Measurements from ENCODE around the gene NDUFV3. TPM values are rescaled to one million over a fixed set of nuclear protein-coding genes. Genes with fewer than 3 reads are reported as not detected.
"Not testable (repeated sequence)": the region's sequence is repeated elsewhere in the genome, so short reads cannot be mapped to it uniquely, and the experiment has no call there.

NDUFV3 gene
- total RNA-seq, 1 experiment from 2014 or later: 10.7 TPM

DNA sequence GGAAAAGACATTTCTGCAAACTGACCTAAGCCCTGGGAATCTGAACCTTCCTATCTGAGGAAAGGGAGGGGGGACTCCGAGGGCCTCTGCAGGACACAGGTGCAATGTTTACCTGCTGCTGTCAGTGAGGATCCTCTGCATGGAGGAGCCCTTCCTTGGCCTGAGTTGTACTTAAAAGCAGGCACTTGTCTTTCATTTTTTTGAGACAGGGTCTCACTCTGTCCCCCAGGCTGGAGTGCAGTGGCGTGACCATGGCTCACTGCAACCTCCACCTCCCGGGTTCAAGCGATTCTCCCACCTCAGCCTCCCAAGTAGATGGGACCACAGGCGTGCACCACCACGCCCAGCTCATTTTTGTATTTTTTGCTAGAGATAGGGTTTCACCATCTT, 45.5 kb downstream of the NDUFV3 start:
- H3K9ac ChIP-seq (ENCODE audit: low read length); H3K27ac ChIP-seq (ENCODE audit: low read length); H2AFZ ChIP-seq (ENCODE audit: low read length); H3K4me2 ChIP-seq (ENCODE audit: low read depth, low read length, poor library complexity, severe bottlenecking); H3K79me2 ChIP-seq (ENCODE audit: low read length); H3K27me3 ChIP-seq (ENCODE audit: low read length); H3K4me1 ChIP-seq (ENCODE audit: low read length); H3K4me3 ChIP-seq (ENCODE audit: low read length); DNase-seq; H4K20me1 ChIP-seq (ENCODE audit: insufficient read depth, low read depth, low read length); H3K9me3 ChIP-seq (ENCODE audit: low read length); H3K36me3 ChIP-seq (ENCODE audit: insufficient read depth, low read length); H3K9me2 ChIP-seq (replicated peaks; ENCODE audit: insufficient read depth, low read length): not testable (repeated sequence)

DNA sequence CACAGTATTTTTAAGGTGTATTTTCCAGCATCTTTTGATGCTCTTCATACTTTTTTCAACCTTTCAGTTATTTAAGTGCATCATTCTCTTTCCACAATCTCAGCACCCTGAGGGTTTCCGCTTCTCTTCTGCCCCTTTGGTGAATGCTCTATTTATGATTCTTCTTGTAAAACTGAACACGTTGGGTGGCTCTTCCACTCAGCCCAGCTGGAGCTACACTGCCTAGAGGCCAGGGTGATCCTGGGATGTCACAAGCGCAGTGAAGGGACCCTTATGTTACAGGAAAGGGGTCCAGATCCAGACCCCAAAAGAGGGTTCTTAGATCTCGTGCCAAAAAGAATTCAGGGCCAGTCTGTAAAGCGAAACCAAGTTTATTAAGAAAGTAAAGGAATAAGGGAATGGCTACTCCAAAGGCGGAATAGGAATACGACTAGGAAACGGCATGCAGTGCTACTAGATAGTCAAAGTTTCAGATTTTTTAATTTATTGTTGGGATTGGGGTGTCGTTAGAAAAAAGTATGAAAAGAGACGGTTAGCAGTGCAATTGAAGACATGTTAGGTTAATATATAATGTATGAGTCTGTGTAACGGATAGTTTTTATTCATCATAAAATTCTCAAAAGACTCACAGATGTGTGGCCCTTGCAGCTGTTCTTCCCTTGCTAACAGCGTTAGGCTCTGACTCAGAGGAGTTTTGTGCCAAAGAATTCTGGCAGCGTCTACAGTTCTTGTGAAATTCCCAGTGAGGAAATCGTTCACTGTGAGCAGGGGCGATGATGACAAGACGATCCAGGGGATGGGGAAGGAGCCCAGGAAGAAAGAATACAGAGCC, 46.7 kb downstream of the NDUFV3 start:
- no peak overlapping the region for H3K4me2 ChIP-seq (ENCODE audit: low read depth, low read length, poor library complexity, severe bottlenecking)
- H3K4me1 ChIP-seq (ENCODE audit: low read length): peaks cover 8% of the 10 kb centered on the region
- H3K9me3 ChIP-seq (ENCODE audit: low read length): no peaks in the 10 kb centered on the region
- no peak overlapping the region for H3K4me3 ChIP-seq (ENCODE audit: low read length)
- no peak for DNase-seq
- H3K9me2 ChIP-seq (replicated peaks; ENCODE audit: insufficient read depth, low read length): no peaks in the 10 kb centered on the region
- no peaks in the 10 kb centered on the region for H3K36me3 ChIP-seq (ENCODE audit: insufficient read depth, low read length)
- H3K27ac ChIP-seq (ENCODE audit: low read length): no peak overlapping the region
- no peaks in the 10 kb centered on the region for H3K79me2 ChIP-seq (ENCODE audit: low read length)
- no peak overlapping the region for H2AFZ ChIP-seq (ENCODE audit: low read length)
- H3K27me3 ChIP-seq (ENCODE audit: low read length): no peaks in the 10 kb centered on the region
- H3K9ac ChIP-seq (ENCODE audit: low read length): no peak overlapping the region
- H4K20me1 ChIP-seq (ENCODE audit: insufficient read depth, low read depth, low read length): no peaks in the 10 kb centered on the region

GRCh38 chr21:42941696-42942085, 48.6 kb downstream of the NDUFV3 start:
- no peak for DNase-seq
- Histone ChIP-seq H3K4me2 (ENCODE audit: low read depth, low read length, poor library complexity, severe bottlenecking) (no peak overlapping the region), H4K20me1 (ENCODE audit: insufficient read depth, low read depth, low read length) (no peaks in the 10 kb centered on the region), H3K9me2 (replicated peaks; ENCODE audit: insufficient read depth, low read length) (no peaks in the 10 kb centered on the region), H3K36me3 (ENCODE audit: insufficient read depth, low read length) (no peaks in the 10 kb centered on the region), H3K27ac (ENCODE audit: low read length) (no peak overlapping the region), H3K4me1 (ENCODE audit: low read length) (peaks cover 8% of the 10 kb centered on the region), H3K4me3 (ENCODE audit: low read length) (no peak overlapping the region), H2AFZ (ENCODE audit: low read length) (no peak overlapping the region), H3K79me2 (ENCODE audit: low read length) (no peaks in the 10 kb centered on the region), H3K9ac (ENCODE audit: low read length) (no peak overlapping the region), H3K27me3 (ENCODE audit: low read length) (no peaks in the 10 kb centered on the region), H3K9me3 (ENCODE audit: low read length) (no peaks in the 10 kb centered on the region)

- Histone ChIP-seq H3K36me3 (ENCODE audit: insufficient read depth, low read length) (no peaks in the 10 kb centered on the region), H4K20me1 (ENCODE audit: insufficient read depth, low read depth, low read length) (no peaks in the 10 kb centered on the region), H3K27me3 (ENCODE audit: low read length) (no peaks in the 10 kb centered on the region), H3K4me3 (ENCODE audit: low read length) (no peak overlapping the region), H2AFZ (ENCODE audit: low read length) (no peak overlapping the region), H3K9ac (ENCODE audit: low read length) (no peak overlapping the region), H3K27ac (ENCODE audit: low read length) (no peak overlapping the region), H3K4me1 (ENCODE audit: low read length) (peaks cover 2% of the 10 kb centered on the region), H3K9me2 (replicated peaks; ENCODE audit: insufficient read depth, low read length) (no peaks in the 10 kb centered on the region), H3K4me2 (ENCODE audit: low read depth, low read length, poor library complexity, severe bottlenecking) (no peak overlapping the region), H3K79me2 (ENCODE audit: low read length) (no peaks in the 10 kb centered on the region), H3K9me3 (ENCODE audit: low read length) (no peaks in the 10 kb centered on the region)
- no peak for DNase-seq
Observed at GRCh38 chr21:42942244-42942643, 49.1 kb downstream of the NDUFV3 start.

GRCh38 chr21:42949094-42949755, 56.1 kb downstream of the NDUFV3 start:
- not testable (repeated sequence) for H4K20me1 ChIP-seq (ENCODE audit: insufficient read depth, low read depth, low read length); H3K36me3 ChIP-seq (ENCODE audit: insufficient read depth, low read length); H3K9ac ChIP-seq (ENCODE audit: low read length); DNase-seq; H3K4me3 ChIP-seq (ENCODE audit: low read length); H3K27ac ChIP-seq (ENCODE audit: low read length); H3K9me2 ChIP-seq (replicated peaks; ENCODE audit: insufficient read depth, low read length); H3K27me3 ChIP-seq (ENCODE audit: low read length); H3K4me2 ChIP-seq (ENCODE audit: low read depth, low read length, poor library complexity, severe bottlenecking); H3K9me3 ChIP-seq (ENCODE audit: low read length); H2AFZ ChIP-seq (ENCODE audit: low read length); H3K4me1 ChIP-seq (ENCODE audit: low read length); H3K79me2 ChIP-seq (ENCODE audit: low read length)

DNA sequence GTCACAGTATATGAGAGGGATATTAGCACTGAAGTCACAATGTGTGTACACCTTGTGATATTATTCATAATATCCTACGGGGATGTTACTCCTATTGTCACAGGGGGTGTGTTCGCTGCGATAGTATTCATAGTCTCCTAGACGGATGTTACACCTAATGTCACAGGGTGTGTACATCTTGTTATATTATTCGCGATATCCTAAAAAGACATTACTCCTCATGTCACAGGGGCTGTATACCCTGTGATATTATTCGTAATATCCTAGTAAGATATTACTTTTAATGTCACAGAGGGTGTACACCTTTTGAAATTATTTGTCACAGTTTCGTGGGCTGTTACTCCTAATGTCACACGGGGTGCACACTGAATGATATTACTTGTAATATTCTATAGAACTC, 58.1 kb downstream of the NDUFV3 start:
- H4K20me1 ChIP-seq (ENCODE audit: insufficient read depth, low read depth, low read length); H3K9me3 ChIP-seq (ENCODE audit: low read length); DNase-seq; H3K27me3 ChIP-seq (ENCODE audit: low read length); H3K79me2 ChIP-seq (ENCODE audit: low read length); H3K4me3 ChIP-seq (ENCODE audit: low read length); H3K36me3 ChIP-seq (ENCODE audit: insufficient read depth, low read length); H3K27ac ChIP-seq (ENCODE audit: low read length); H3K4me2 ChIP-seq (ENCODE audit: low read depth, low read length, poor library complexity, severe bottlenecking); H3K9me2 ChIP-seq (replicated peaks; ENCODE audit: insufficient read depth, low read length); H2AFZ ChIP-seq (ENCODE audit: low read length); H3K9ac ChIP-seq (ENCODE audit: low read length); H3K4me1 ChIP-seq (ENCODE audit: low read length): not testable (repeated sequence)

GRCh38 chr21:42956824-42957630, 63.9 kb downstream of the NDUFV3 start:
- Histone ChIP-seq H3K4me2 (ENCODE audit: low read depth, low read length, poor library complexity, severe bottlenecking) (no peak overlapping the region), H2AFZ (ENCODE audit: low read length) (no peak overlapping the region)

DNA sequence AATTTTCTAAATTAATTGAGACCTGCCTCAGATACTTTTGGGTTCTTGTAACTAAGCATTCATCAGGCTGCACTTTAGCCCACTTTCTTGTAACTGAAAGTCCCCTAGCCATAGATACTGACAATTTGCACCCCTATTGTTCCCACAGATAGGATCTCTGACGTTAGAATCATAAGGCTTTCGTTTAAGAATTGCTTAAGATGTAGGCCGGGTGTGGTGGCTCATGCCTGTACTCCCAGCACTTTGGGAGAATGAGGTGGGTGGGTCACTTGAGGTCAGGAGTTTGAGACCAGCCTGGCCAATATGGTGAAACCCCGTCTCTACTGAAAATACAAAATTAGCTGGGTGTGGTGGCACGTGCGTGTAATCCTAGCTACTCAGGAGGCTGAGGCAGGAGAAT, 65.0 kb downstream of the NDUFV3 start:
- not testable (repeated sequence) for H3K9me3 ChIP-seq (ENCODE audit: low read length); H3K27ac ChIP-seq (ENCODE audit: low read length); H3K79me2 ChIP-seq (ENCODE audit: low read length); DNase-seq; H3K9ac ChIP-seq (ENCODE audit: low read length); H3K36me3 ChIP-seq (ENCODE audit: insufficient read depth, low read length); H3K4me3 ChIP-seq (ENCODE audit: low read length); H3K4me2 ChIP-seq (ENCODE audit: low read depth, low read length, poor library complexity, severe bottlenecking); H3K27me3 ChIP-seq (ENCODE audit: low read length); H2AFZ ChIP-seq (ENCODE audit: low read length); H3K9me2 ChIP-seq (replicated peaks; ENCODE audit: insufficient read depth, low read length); H4K20me1 ChIP-seq (ENCODE audit: insufficient read depth, low read depth, low read length); H3K4me1 ChIP-seq (ENCODE audit: low read length)

More at GRCh38 chr21:42956824-42957630, 63.9 kb downstream of the NDUFV3 start:
- Histone ChIP-seq H4K20me1 (ENCODE audit: insufficient read depth, low read depth, low read length) (no peaks in the 10 kb centered on the region), H3K9me3 (ENCODE audit: low read length) (no peaks in the 10 kb centered on the region), H3K4me1 (ENCODE audit: low read length) (no peaks in the 10 kb centered on the region), H3K9ac (ENCODE audit: low read length) (no peak overlapping the region), H3K27me3 (ENCODE audit: low read length) (no peaks in the 10 kb centered on the region), H3K4me3 (ENCODE audit: low read length) (no peak overlapping the region), H3K36me3 (ENCODE audit: insufficient read depth, low read length) (no peaks in the 10 kb centered on the region), H3K9me2 (replicated peaks; ENCODE audit: insufficient read depth, low read length) (no peaks in the 10 kb centered on the region), H3K79me2 (ENCODE audit: low read length) (no peaks in the 10 kb centered on the region), H3K27ac (ENCODE audit: low read length) (no peak overlapping the region)
- DNase-seq: no peak
